Hepatocyte (in vitro differentiated cells): ENCODE measurements around the gene GTSE1. TPM values are rescaled to one million over a fixed set of nuclear protein-coding genes. Genes with fewer than 3 reads are reported as not detected.

Source experiments
- DNase-seq: peaks from one replicate; pipeline ENCODE4 v3.0.0-alpha.2; 2016; ENCODE audit warnings: low spot score
- H2AFZ ChIP-seq: fragments of 200-600 bp; sonication (generic); 2 replicates; pipeline ENCODE4 v1.6.0; 2016; ENCODE audit warnings: antibody characterized with exemption, mild to moderate bottlenecking
- H3K27ac ChIP-seq: fragments of 200-600 bp; sonication (generic); 2 replicates; pipeline ENCODE4 v1.5.1; 2016; ENCODE audit warnings: mild to moderate bottlenecking
- H3K27me3 ChIP-seq: fragments of 200-600 bp; sonication (generic); 2 replicates; pipeline ENCODE4 v1.6.1; 2016
- H3K36me3 ChIP-seq: fragments of 200-600 bp; sonication (generic); replicated peaks from 2 replicates; pipeline ENCODE4 v1.5.1; 2016; ENCODE audit warnings: low read depth; ENCODE audit not compliant: insufficient read depth
- H3K4me1 ChIP-seq: fragments of 200-600 bp; sonication (generic); 2 replicates; pipeline ENCODE4 v1.5.1; 2016; ENCODE audit warnings: mild to moderate bottlenecking, moderate library complexity; ENCODE audit not compliant: insufficient read depth
- H3K4me2 ChIP-seq: fragments of 200-600 bp; sonication (generic); 2 replicates; pipeline ENCODE4 v1.6.0; 2016
- H3K4me3 ChIP-seq: fragments of 200-600 bp; sonication (generic); 2 replicates; pipeline ENCODE4 v1.5.1; 2016; ENCODE audit warnings: mild to moderate bottlenecking
- H3K79me2 ChIP-seq: fragments of 200-600 bp; sonication (generic); 2 replicates; pipeline ENCODE4 v1.6.0; 2017; ENCODE audit warnings: mild to moderate bottlenecking
- H3K9me2 ChIP-seq: fragments of 200-600 bp; sonication (generic); replicated peaks from 2 replicates; pipeline ENCODE4 v1.6.0; 2017; ENCODE audit warnings: mild to moderate bottlenecking; ENCODE audit not compliant: insufficient read depth
- H3K9me3 ChIP-seq: fragments of 200-600 bp; sonication (generic); 2 replicates; pipeline ENCODE4 v1.5.1; 2016; ENCODE audit warnings: low read depth, mild to moderate bottlenecking
- H4K20me1 ChIP-seq: fragments of 200-600 bp; sonication (generic); 2 replicates; pipeline ENCODE4 v1.6.0; 2016; ENCODE audit warnings: mild to moderate bottlenecking; ENCODE audit not compliant: insufficient read depth, poor library complexity, severe bottlenecking
- CTCF ChIP-seq: fragments of 200-600 bp; sonication (generic); IDR thresholded peaks from 2 replicates; pipeline ENCODE4 v1.5.1; 2016; ENCODE audit warnings: antibody characterized with exemption, mild to moderate bottlenecking; ENCODE audit not compliant: poor library complexity
- EZH2 ChIP-seq: fragments of 200-600 bp; sonication (generic); IDR thresholded peaks from 2 replicates; pipeline ENCODE4 v1.6.1; 2016; ENCODE audit warnings: antibody characterized with exemption, mild to moderate bottlenecking, borderline replicate concordance
- EZH2phosphoT487 ChIP-seq: fragments of 200-600 bp; sonication (generic); IDR thresholded peaks from one replicate; pipeline ENCODE4 v1.6.1; 2018; ENCODE audit warnings: antibody characterized with exemption, mild to moderate bottlenecking, low read depth, moderate library complexity; ENCODE audit not compliant: unreplicated experiment, severe bottlenecking
- WGBS: methylation state at CpG from one replicate; pipeline ENCODE4 v1.1.6; 2016; ENCODE audit warnings: low lambda C conversion rate; ENCODE audit errors: missing lambda C conversion rate; 5-methylcytosine and 5-hydroxymethylcytosine counted together
- polyA plus RNA-seq: library from polyadenylated mRNA; unstranded; fragments of >200 nt; fragmentation: Nextera tagmentation; extraction: Ambion mirVana; gene quantifications from 2 replicates; pipeline ENCODE4 v1.2.1, GENCODE V29; 2016
- total RNA-seq: library from RNA; depleted of rRNA; stranded (reverse); fragments of >200 nt; gene quantifications from 2 replicates; pipeline ENCODE4 v1.2.3, GENCODE V29; 2014

Gene GTSE1
- total and polyA plus RNA-seq, 2 experiments from 2014 or later, result 4.1 to 4.4 TPM

- 98% methylated on average over 12 of the region's 12 CpGs for WGBS
- H3K36me3 ChIP-seq, result no peaks in the 10 kb centered on the region
- peaks cover 7% of the 10 kb centered on the region for H3K4me1 ChIP-seq
- no peaks in the 10 kb centered on the region for H4K20me1 ChIP-seq
- H3K79me2 ChIP-seq, result peaks cover 22% of the 10 kb centered on the region
- no peaks in the 10 kb centered on the region for H3K27me3 ChIP-seq
- no peak overlapping the region for H3K27ac ChIP-seq
- DNase-seq, result no peak
- H3K9me3 ChIP-seq, result no peaks in the 10 kb centered on the region
- H3K4me3 ChIP-seq, result no peak overlapping the region
- no peaks in the 10 kb centered on the region for H3K9me2 ChIP-seq
- H3K4me2 ChIP-seq, result no peak overlapping the region
- TF ChIP-seq EZH2 (no peak), CTCF (no peak), EZH2phosphoT487 (no peak)
- H2AFZ ChIP-seq, result no peak overlapping the region
These were observed 23.8 kb upstream of the GTSE1 start for GRCh38 chr22:46272762-46273431.

GRCh38 chr22:46273432-46274148 is 23.1 kb upstream of the GTSE1 start:
- Histone ChIP-seq H3K27ac (no peak overlapping the region), H3K4me1 (peaks cover 7% of the 10 kb centered on the region), H4K20me1 (no peaks in the 10 kb centered on the region), H3K9me3 (no peaks in the 10 kb centered on the region), H3K79me2 (peaks cover 15% of the 10 kb centered on the region), H2AFZ (no peak overlapping the region), H3K4me2 (no peak overlapping the region), H3K27me3 (no peaks in the 10 kb centered on the region), H3K9me2 (no peaks in the 10 kb centered on the region), H3K4me3 (no peak overlapping the region), H3K36me3 (no peaks in the 10 kb centered on the region)
- DNase-seq, result no peak
- 96% methylated on average over 12 of the region's 12 CpGs for WGBS
- TF ChIP-seq EZH2phosphoT487 (no peak), CTCF (no peak), EZH2 (no peak)

GRCh38 chr22:46274381-46274780 is 22.3 kb upstream of the GTSE1 start:
- no peaks in the 10 kb centered on the region for H3K27me3 ChIP-seq
- H3K4me3 ChIP-seq, result no peak overlapping the region
- DNase-seq, result no peak
- H3K79me2 ChIP-seq, result peaks cover 7% of the 10 kb centered on the region
- no peaks in the 10 kb centered on the region for H4K20me1 ChIP-seq
- H3K9me2 ChIP-seq, result no peaks in the 10 kb centered on the region
- no peak overlapping the region for H2AFZ ChIP-seq
- TF ChIP-seq CTCF (no peak), EZH2 (no peak), EZH2phosphoT487 (no peak)
- WGBS, result 97% methylated on average over 8 of the region's 8 CpGs
- H3K4me1 ChIP-seq, result peaks cover 2% of the 10 kb centered on the region
- no peak overlapping the region for H3K27ac ChIP-seq
- H3K36me3 ChIP-seq, result no peaks in the 10 kb centered on the region
- no peak overlapping the region for H3K4me2 ChIP-seq
- H3K9me3 ChIP-seq, result no peaks in the 10 kb centered on the region
